Astrocyte of the spinal cord (primary cell): ENCODE data around the gene TRHDE.
A peak's percentile ranks its signal among the peaks of the same experiment; 100 is the strongest.

Source experiments
- DNase-seq: peaks from one replicate; pipeline ENCODE4 v3.0.0; 2011; ENCODE audit warnings: low read depth, low spot score
- H3K4me3 ChIP-seq: 2 replicates; pipeline ENCODE4 v1.5.1; 2011; ENCODE audit warnings: low read depth, mild to moderate bottlenecking, low read length, moderate library complexity
- in situ Hi-C: cut with HindIII; loops from 2 replicates; pipeline ENCODE4 v1.10.0; 2017; ENCODE audit warnings: low sequenced_read_pairs
- TF ChIP-seq, protein P1 (sequence below): IDR thresholded peaks from 2 replicates; pipeline ENCODE4 v1.5.1; 2012; ENCODE audit warnings: low read depth, mild to moderate bottlenecking, low read length, inconsistent platforms

TRHDE gene

GRCh38 chr12:72267974-72268373, 4.2 kb upstream of the TRHDE start:
- DNase-seq, result peak; percentile 50
- in situ Hi-C loops, result no loop called here
- no peak overlapping the region for H3K4me3 ChIP-seq
- TF ChIP-seq, protein P1, sequence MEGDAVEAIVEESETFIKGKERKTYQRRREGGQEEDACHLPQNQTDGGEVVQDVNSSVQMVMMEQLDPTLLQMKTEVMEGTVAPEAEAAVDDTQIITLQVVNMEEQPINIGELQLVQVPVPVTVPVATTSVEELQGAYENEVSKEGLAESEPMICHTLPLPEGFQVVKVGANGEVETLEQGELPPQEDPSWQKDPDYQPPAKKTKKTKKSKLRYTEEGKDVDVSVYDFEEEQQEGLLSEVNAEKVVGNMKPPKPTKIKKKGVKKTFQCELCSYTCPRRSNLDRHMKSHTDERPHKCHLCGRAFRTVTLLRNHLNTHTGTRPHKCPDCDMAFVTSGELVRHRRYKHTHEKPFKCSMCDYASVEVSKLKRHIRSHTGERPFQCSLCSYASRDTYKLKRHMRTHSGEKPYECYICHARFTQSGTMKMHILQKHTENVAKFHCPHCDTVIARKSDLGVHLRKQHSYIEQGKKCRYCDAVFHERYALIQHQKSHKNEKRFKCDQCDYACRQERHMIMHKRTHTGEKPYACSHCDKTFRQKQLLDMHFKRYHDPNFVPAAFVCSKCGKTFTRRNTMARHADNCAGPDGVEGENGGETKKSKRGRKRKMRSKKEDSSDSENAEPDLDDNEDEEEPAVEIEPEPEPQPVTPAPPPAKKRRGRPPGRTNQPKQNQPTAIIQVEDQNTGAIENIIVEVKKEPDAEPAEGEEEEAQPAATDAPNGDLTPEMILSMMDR, result peak; percentile 61

DNA sequence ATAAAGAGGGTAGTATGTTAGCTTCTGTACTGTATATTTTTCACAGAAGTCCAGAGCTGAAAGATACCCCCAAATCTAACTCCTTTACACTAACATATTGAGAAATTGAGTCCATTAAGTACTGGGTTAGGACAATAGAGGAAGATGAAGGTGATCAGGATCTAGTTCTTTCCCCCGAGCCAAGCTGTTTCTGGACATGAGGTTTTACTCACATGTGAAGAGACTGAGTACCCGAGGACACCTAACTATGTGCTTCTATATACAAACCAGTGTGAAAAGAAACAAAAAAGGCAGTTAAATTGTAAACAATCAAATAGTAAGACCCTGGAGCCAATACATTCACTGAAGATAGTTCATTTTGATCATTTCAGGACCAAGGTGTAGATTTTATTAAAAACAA, 3.8 kb upstream of the TRHDE start:
- DNase-seq, result no peak
- no peak overlapping the region for H3K4me3 ChIP-seq
- in situ Hi-C loops, result no loop called here
- TF ChIP-seq, protein P1, result no peak

DNA sequence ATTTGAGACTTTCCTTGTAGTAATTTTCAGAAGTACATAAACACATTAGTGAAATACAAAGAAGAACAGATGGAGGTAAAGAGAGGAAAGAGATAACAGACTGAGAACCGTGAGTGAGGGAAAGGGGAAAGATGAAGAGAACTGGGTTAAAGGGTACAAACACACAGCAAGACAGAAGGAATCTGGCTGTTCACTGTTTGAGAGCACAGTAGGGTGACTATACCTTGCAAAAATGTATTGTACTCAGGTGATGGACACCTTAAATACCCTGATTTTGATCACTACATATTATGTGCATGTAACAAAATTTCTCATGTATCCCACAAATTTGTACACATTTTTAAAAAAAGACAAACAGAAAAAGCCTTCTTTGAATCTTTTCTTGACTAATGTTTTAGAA, 2.7 kb upstream of the TRHDE start:
- DNase-seq, result no peak
- TF ChIP-seq, protein P1, result no peak
- H3K4me3 ChIP-seq, result peak overlapping the region; percentile 80
- in situ Hi-C loops, result no loop called here

DNA sequence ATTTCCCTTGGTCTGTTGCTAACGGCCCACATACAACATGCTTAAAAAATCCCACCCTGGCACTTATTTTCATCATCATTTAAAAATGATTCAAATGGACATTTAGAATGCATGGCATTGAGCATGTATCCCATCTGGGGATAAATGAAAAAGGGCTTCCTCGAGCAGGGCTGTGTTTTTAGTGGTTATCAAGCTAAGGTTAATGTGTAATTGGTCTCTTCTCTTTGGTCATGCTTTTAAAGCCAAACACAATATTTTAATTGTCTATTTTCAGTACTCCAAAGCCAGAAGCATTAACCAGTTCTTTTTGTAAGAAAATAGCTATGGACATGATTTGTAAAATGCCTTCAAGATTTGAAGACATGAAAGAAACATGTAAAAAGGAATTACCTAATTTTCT, 1.9 kb upstream of the TRHDE start:
- TF ChIP-seq, protein P1, result no peak
- peak overlapping the region; percentile 80 for H3K4me3 ChIP-seq
- in situ Hi-C loops, result no loop called here
- peak; percentile 43 for DNase-seq

DNA sequence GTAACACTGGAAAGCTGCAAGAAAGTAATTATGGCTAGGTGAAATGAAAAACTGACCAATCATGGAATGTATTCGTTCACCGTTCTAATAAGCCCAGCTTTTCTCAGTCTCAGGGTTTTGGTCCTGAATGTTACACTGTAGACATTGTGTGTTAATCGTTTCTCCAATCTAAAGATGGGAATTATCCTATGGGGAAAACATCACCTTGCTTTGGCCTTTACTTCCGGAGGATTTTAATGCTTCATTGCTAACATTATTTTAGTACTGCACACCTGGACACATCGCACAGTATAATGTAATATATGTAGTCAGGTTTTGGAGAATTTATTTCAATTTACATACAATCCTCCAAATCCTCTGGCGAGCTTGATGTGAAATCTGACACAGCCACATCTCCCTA, 1.2 kb upstream of the TRHDE start:
- H3K4me3 ChIP-seq, result peak overlapping the region; percentile 80
- in situ Hi-C loops, result no loop called here
- TF ChIP-seq, protein P1, result no peak
- DNase-seq, result peak; percentile 29

DNA sequence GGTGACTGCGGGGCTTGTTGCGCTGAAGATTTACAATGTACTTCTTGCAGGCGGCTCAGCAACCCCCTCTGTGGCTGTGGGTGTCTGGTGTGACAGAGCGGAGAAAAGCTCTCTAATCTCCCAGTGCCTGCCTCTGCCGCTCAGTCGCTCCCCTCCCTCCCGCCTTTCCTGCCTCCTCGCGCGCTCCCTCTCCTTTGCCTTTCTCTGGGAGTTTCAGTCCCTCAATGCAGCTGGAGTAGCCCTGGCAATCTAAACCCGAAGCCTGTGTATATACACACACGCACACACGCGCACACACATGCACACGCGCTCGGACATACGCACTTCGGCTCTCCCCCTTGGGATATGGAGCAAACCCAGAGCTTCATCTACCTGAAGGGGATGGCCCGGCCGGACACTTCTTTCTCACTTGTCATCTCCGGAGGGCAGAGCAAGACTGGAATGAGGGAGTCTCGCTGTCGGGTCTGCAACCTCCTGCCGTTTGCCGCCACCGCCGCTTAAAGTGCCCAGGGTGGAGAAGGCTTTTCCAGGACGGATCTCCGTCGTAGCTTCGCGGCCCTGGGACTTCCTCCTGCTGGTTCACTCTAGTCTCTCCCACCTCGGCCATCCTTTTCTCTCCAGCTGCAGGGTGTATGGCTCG, 599 bp upstream of the TRHDE start:
- H3K4me3 ChIP-seq, result peak overlapping the region; percentile 80
- TF ChIP-seq, protein P1, result peak; percentile 28
- peak; percentile 68 for DNase-seq
- in situ Hi-C loops, result no loop called here
